ENCODE data around the gene TRIM8. TPM values are rescaled to one million over a fixed set of nuclear protein-coding genes. Genes with fewer than 3 reads are reported as not detected.

TRIM8 gene
- total RNA-seq, 1 experiment from 2014 or later: 37.0 TPM

DNA sequence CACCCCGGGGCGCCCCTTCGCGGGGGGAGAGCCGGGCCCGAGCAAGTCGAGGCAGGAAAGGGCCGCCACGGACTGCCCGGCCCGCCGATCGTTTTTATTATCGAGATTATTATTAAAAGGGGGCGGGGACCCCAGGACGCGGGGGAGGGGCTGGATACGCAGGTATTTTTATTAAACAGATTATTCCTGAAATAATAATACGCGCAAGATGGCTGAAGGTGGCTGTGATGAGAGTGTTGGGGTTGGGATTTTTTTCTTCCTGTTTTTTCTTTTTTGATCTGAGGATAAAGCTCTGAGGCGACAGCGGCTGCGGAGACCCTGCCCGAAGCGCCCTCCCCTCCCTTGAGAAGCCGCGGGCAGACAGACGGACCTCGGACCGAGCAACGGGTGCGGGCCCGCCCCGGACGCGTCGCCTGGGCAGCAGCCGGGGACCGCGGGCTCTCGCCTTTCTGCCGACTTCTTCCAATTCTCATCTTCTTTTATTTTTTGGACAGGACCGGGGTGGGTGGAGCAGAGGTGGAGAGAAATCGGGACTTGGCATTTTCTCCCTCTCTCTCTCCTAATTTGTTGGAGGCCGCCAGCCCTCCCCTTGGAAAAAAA is 1.4 kb upstream of the TRIM8 start:
- Histone ChIP-seq H4K5ac (ENCODE audit: insufficient read length, low read depth, low read length) (no peak overlapping the region), H3K14ac (ENCODE audit: insufficient read depth, low read length) (no peak overlapping the region), H4K91ac (ENCODE audit: insufficient read length, low read depth, low read length) (no peak overlapping the region), H3K79me2 (ENCODE audit: insufficient read depth, low read length) (peaks cover 9% of the 10 kb centered on the region; the same call in 1 of the 2 replicates), H4K20me1 (ENCODE audit: control insufficient read depth, insufficient read depth, insufficient read length) (peaks cover 3% of the 10 kb centered on the region), H2BK5ac (ENCODE audit: insufficient read length, low read length) (no peak overlapping the region), H4K8ac (replicated peaks; ENCODE audit: insufficient read length, low read depth, low read length) (no peak overlapping the region), H3K27ac (ENCODE audit: insufficient read length, low read depth, low read length) (no peak overlapping the region), H3K4ac (ENCODE audit: low read depth, low read length) (no peak overlapping the region), H3K4me1 (ENCODE audit: insufficient read depth, low read length) (no peaks in the 10 kb centered on the region), H3K56ac (ENCODE audit: insufficient read length, low read depth, low read length) (no peak overlapping the region), H3K79me1 (ENCODE audit: insufficient read depth, low read depth, low read length, poor library complexity, severe bottlenecking) (no peaks in the 10 kb centered on the region), H3K9me3 (ENCODE audit: control insufficient read depth, low read depth, low read length) (no peaks in the 10 kb centered on the region), H3K27me3 (ENCODE audit: insufficient read depth, low read length) (no peaks in the 10 kb centered on the region), H2BK12ac (ENCODE audit: insufficient read length, low read depth, low read length) (no peak overlapping the region), H2BK20ac (ENCODE audit: low read depth, low read length, poor library complexity, severe bottlenecking) (no peak overlapping the region), H2AK5ac (ENCODE audit: insufficient read length, low read length) (no peak overlapping the region), H3T11ph (ENCODE audit: low read length) (no peak overlapping the region), H3K23ac (ENCODE audit: insufficient read length, low read depth, low read length) (no peak overlapping the region), H3K23me2 (ENCODE audit: insufficient read length, low read depth, low read length, poor library complexity, severe bottlenecking) (peaks cover 28% of the 10 kb centered on the region), H2BK120ac (ENCODE audit: low read depth, low read length, poor library complexity, severe bottlenecking) (no peak overlapping the region), H2AFZ (ENCODE audit: low read length) (no peak overlapping the region), H3K18ac (ENCODE audit: insufficient read length, low read depth, low read length) (peak overlapping the region; percentile 11), H3K4me2 (ENCODE audit: insufficient read depth, insufficient read length, low read length) (peak overlapping the region; percentile 59), H3K9ac (ENCODE audit: extremely low read depth, insufficient read length, low read length) (peak overlapping the region; percentile 11), H2BK15ac (ENCODE audit: low read depth, low read length) (no peak overlapping the region)
- no peak for DNase-seq
- peaks cover 28 to 29% of the 10 kb centered on the region in 2 experiments for H3K4me1 Mint-ChIP-seq
- WGBS (ENCODE audit: extremely low coverage, insufficient read length, low lambda C conversion rate): no CpG with 5 or more reads among the region's 45 CpGs
- H3K9me3 Mint-ChIP-seq: no peaks in the 10 kb centered on the region; a peak in 1 of 5 replicates
- TF ChIP-seq, protein P1, sequence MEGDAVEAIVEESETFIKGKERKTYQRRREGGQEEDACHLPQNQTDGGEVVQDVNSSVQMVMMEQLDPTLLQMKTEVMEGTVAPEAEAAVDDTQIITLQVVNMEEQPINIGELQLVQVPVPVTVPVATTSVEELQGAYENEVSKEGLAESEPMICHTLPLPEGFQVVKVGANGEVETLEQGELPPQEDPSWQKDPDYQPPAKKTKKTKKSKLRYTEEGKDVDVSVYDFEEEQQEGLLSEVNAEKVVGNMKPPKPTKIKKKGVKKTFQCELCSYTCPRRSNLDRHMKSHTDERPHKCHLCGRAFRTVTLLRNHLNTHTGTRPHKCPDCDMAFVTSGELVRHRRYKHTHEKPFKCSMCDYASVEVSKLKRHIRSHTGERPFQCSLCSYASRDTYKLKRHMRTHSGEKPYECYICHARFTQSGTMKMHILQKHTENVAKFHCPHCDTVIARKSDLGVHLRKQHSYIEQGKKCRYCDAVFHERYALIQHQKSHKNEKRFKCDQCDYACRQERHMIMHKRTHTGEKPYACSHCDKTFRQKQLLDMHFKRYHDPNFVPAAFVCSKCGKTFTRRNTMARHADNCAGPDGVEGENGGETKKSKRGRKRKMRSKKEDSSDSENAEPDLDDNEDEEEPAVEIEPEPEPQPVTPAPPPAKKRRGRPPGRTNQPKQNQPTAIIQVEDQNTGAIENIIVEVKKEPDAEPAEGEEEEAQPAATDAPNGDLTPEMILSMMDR (conservative IDR thresholded peaks at IDR 0.05): no peak
- peak overlapping the region; percentile 84 to 96 for H3K4me3 Mint-ChIP-seq
- H3K36me3 Mint-ChIP-seq (ENCODE audit: insufficient read depth in 1 of 3, low read depth in 3 of 3): peaks cover 0 to 4% (median 0%) of the 10 kb centered on the region in 3 experiments; a peak in 1 of 7 replicates
- H3K27ac Mint-ChIP-seq: peak overlapping the region; percentile 95 to 98 (median 98); a peak in 6 of 7 replicates
- peaks cover 4% of the 10 kb centered on the region; the same call in 1 of the 2 replicates for H3K27me3 Mint-ChIP-seq (ENCODE audit: low read depth)

All from H9 (cell line).